H7 (cell line): ENCODE results near the gene NMNAT3. TPM values are rescaled to one million over a fixed set of nuclear protein-coding genes. Genes with fewer than 3 reads are reported as not detected.

Source experiments
- DNase-seq: peaks from one replicate; pipeline ENCODE4 v3.0.0; 2012
- H3K27me3 ChIP-seq: 2 replicates; pipeline ENCODE4 v1.6.0; 2011; ENCODE audit warnings: mild to moderate bottlenecking, low read length; ENCODE audit not compliant: control insufficient read depth, insufficient read depth
- H3K36me3 ChIP-seq: replicated peaks from 2 replicates; pipeline ENCODE4 v1.5.1; 2011; ENCODE audit warnings: low read length; ENCODE audit not compliant: control insufficient read depth, insufficient read depth
- H3K4me3 ChIP-seq: 2 replicates; pipeline ENCODE4 v1.5.1; 2011; ENCODE audit warnings: low read depth, mild to moderate bottlenecking, control low read depth, low read length, moderate library complexity; ENCODE audit not compliant: insufficient read depth
- total RNA-seq: library from RNA; depleted of rRNA; stranded (reverse); fragments of >200 nt; shearing (Covaris generic); gene quantifications from 2 replicates; pipeline ENCODE4 v1.2.3, GENCODE V29; 2014

The NMNAT3 gene
- total RNA-seq, 1 experiment from 2014 or later: 4.7 TPM

DNA sequence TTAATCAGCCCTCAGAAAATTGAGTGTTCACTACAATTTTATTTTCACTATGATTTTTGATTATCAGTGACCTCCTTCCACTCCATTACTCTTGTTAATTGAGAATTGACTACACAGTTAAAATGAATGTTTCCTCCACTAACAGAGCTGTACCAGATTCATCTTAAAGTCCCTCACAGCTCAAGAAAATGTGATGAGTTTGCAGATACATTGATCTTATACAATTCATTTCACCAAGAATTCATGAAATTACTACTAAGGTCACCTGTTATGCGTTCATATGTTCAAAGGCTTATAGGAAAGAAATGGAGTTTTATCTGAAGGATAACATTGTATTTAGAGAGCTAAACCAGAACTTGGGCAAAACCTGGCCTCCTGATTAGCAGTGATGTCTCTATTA, 17.5 kb downstream of the NMNAT3 start:
- Histone ChIP-seq H3K4me3 (no peak overlapping the region), H3K36me3 (no peaks in the 10 kb centered on the region), H3K27me3 (no peaks in the 10 kb centered on the region)
- no peak for DNase-seq

DNA sequence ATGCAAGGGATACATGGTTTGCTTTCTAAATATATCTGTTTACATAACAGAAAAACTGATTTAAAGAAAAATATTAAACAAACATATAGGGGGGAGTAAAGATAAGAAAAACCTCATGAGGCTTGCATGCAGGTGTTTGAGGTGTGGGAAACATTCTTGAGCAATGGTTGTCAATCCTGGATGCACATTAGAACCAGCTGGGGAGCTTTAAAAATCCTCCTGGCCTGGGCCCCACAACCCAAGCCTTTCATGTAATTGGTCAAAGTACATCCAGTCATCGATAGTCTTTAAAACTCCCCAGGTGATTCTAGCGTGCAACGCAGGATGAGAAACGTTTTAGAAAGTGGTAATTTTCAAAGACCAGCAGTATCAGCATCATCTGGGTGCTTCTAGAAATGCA, 18.3 kb downstream of the NMNAT3 start:
- DNase-seq: no peak
- H3K36me3 ChIP-seq: no peaks in the 10 kb centered on the region
- H3K27me3 ChIP-seq: no peaks in the 10 kb centered on the region
- H3K4me3 ChIP-seq: no peak overlapping the region

DNA sequence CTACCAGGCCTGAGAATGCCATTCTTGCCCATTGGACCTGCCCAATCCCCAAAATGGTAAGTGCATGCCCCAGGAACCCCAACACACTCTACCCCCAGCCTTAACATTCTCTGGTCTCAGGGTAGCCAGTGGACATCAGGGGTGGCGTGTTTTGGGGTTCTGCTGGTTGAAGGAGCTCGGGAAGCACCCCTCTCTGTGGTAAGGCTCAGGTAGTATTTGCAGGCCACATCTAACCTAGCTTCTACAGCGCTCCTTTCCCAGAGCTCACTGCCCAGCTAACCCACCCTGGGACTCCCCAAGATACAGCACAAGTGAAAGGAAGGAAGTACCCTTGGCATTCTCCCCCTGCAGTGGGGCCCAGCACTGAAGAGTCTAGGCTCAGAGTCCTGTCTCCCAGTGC, 19.8 kb downstream of the NMNAT3 start:
- H3K36me3 ChIP-seq: no peaks in the 10 kb centered on the region
- no peak overlapping the region for H3K4me3 ChIP-seq
- H3K27me3 ChIP-seq: no peaks in the 10 kb centered on the region
- no peak for DNase-seq

GRCh38 chr3:139657434-139657833, 20.3 kb downstream of the NMNAT3 start:
- DNase-seq: no peak
- no peaks in the 10 kb centered on the region for H3K36me3 ChIP-seq
- no peak overlapping the region for H3K4me3 ChIP-seq
- no peaks in the 10 kb centered on the region for H3K27me3 ChIP-seq

- Histone ChIP-seq H3K36me3 (no peaks in the 10 kb centered on the region), H3K4me3 (no peak overlapping the region), H3K27me3 (no peaks in the 10 kb centered on the region)
- DNase-seq: no peak
Measured at GRCh38 chr3:139655909-139656595, 21.7 kb downstream of the NMNAT3 start.

GRCh38 chr3:139654637-139655365, 23.0 kb downstream of the NMNAT3 start:
- no peaks in the 10 kb centered on the region for H3K27me3 ChIP-seq
- H3K4me3 ChIP-seq: no peak overlapping the region
- H3K36me3 ChIP-seq: no peaks in the 10 kb centered on the region
- no peak for DNase-seq

GRCh38 chr3:139653582-139653981, 24.2 kb downstream of the NMNAT3 start:
- DNase-seq: no peak
- no peak overlapping the region for H3K4me3 ChIP-seq
- no peaks in the 10 kb centered on the region for H3K36me3 ChIP-seq
- H3K27me3 ChIP-seq: no peaks in the 10 kb centered on the region

GRCh38 chr3:139652561-139652960, 25.2 kb downstream of the NMNAT3 start:
- Histone ChIP-seq H3K36me3 (no peaks in the 10 kb centered on the region), H3K27me3 (no peaks in the 10 kb centered on the region), H3K4me3 (no peak overlapping the region)
- DNase-seq: no peak

DNA sequence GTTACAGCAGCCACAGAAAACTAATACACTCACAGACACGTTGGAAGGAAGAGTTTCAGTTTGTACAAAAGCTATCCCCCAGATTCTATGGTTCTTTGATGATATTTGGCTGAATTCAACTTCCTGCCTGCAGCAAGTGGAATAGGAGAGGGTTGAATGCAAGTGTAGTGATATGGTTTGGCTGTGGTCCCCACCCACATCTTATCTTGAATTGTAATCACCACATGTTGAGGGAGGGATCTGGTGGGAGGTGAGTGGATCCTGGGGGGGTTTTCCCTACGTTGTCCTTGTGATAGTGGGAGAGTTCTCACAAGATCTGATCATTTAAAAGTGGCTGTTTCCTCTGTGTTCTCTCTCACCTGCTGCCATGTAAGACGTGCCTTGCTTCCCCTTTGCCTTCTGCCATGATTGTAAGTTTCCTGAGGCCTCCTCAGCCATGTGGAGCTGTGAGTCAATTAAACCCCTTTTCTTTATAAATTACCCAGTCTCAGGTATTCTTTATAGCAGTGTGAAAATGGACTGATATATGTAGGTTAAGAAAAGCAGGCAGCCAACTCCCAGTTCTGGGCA, 29.8 kb downstream of the NMNAT3 start:
- Histone ChIP-seq H3K27me3 (no peaks in the 10 kb centered on the region), H3K4me3 (no peak overlapping the region), H3K36me3 (no peaks in the 10 kb centered on the region)
- no peak for DNase-seq

- Histone ChIP-seq H3K27me3 (no peaks in the 10 kb centered on the region), H3K36me3 (no peaks in the 10 kb centered on the region), H3K4me3 (no peak overlapping the region)
- no peak for DNase-seq
Measured at GRCh38 chr3:139646512-139646911, 31.3 kb downstream of the NMNAT3 start.

- no peak overlapping the region for H3K4me3 ChIP-seq
- H3K36me3 ChIP-seq: no peaks in the 10 kb centered on the region
- no peaks in the 10 kb centered on the region for H3K27me3 ChIP-seq
- no peak for DNase-seq
Measured at GRCh38 chr3:139642996-139643395, 34.8 kb downstream of the NMNAT3 start.

DNA sequence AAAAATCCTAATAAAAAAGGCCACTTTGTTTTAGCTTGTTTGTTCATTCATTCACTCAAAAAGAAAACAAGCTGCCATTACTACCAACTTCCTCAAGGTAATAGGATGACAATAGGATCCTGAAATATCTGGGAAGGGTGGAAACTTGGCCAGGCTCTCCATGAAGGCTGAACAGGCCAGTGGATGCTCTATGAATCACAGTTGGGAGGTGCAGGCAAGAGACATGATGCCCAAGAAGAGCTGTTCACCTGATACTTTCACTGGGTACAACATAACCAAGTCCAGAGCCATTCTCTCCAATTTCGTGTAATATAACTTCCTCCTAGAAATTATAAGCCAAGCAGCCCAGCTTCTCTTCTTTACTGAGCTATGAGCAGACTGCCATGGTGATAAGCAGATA, 37.3 kb downstream of the NMNAT3 start:
- H3K27me3 ChIP-seq: no peaks in the 10 kb centered on the region
- no peaks in the 10 kb centered on the region for H3K36me3 ChIP-seq
- no peak for DNase-seq
- H3K4me3 ChIP-seq: no peak overlapping the region

- Histone ChIP-seq H3K4me3 (no peak overlapping the region), H3K27me3 (no peaks in the 10 kb centered on the region; the same call in 1 of the 2 replicates)
- no peak for DNase-seq
Measured at GRCh38 chr3:139639662-139640061, 38.1 kb downstream of the NMNAT3 start.

DNA sequence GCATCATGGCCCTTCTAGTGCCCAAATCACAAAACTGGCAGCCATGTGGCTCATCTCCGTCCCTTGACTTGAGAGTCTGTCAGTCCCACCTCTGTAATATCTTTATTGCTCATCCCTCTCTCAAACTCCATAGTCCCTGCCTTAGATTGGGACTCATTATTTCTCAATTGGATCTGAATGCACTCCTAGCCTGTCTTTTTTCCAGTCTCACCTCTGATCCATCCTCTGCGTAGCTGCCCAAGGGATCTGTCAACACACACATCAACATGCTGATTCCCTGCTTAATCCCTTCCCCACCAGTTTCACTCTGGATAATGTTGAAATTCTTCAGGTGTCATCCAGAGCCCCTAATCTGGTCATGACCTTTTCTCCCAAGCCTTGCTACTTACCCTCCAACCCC, 39.3 kb downstream of the NMNAT3 start:
- H3K36me3 ChIP-seq: no peaks in the 10 kb centered on the region
- no peak overlapping the region for H3K4me3 ChIP-seq
- H3K27me3 ChIP-seq: no peaks in the 10 kb centered on the region; the same call in 1 of the 2 replicates
- no peak for DNase-seq

More at GRCh38 chr3:139639662-139640061, 38.1 kb downstream of the NMNAT3 start:
- H3K36me3 ChIP-seq: no peaks in the 10 kb centered on the region

DNA sequence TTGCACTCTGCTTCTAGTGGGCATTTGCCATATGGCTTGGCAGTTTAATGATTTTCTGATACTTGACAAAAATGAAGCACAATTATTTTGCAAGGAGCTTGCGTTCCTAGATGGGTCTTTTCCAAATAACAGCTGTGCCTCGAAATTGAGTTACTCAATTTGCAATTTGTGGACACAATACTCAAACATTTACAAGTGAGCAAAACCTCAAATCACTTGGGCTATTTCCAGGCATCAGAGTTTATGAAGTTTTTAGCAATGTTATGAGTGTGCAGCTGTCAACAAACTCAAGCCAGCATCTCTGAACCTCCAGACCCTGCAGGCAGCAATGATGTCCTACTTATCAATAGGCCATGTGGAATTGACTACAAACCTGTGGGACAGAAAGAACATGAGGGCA, 41.3 kb downstream of the NMNAT3 start:
- no peak for DNase-seq
- Histone ChIP-seq H3K27me3 (no peaks in the 10 kb centered on the region; the same call in 1 of the 2 replicates), H3K4me3 (no peak overlapping the region), H3K36me3 (no peaks in the 10 kb centered on the region)
